ENCODE measurements around the gene HSD17B3.

- TF ChIP-seq EZH2 (IDR thresholded peaks at IDR 0.05; ENCODE audit: low read depth) (no peak), CTCF (conservative IDR thresholded peaks at IDR 0.05) (no peak)
Observed at GRCh38 chr9:96214635-96215034, 87.3 kb downstream of the HSD17B3 start.

Data from PC-9 (cell line).